Brain microvascular endothelial cell (primary cell): ENCODE results near the gene RRBP1.

Experiments
- DNase-seq: peaks from one replicate; pipeline ENCODE4 v3.0.0-alpha.2; 2020
- H3K27ac ChIP-seq: fragments of 250-450 bp; sonication (Bioruptor Pico); 2 replicates; pipeline ENCODE4 v1.5.1; 2020; ENCODE audit warnings: mild to moderate bottlenecking, moderate library complexity
- H3K27me3 ChIP-seq: fragments of 250-450 bp; sonication (Bioruptor Pico); replicated peaks from 2 replicates; pipeline ENCODE4 v1.5.1; 2020; ENCODE audit warnings: mild to moderate bottlenecking
- H3K36me3 ChIP-seq: fragments of 250-450 bp; sonication (Bioruptor Pico); replicated peaks from 2 replicates; pipeline ENCODE4 v1.5.1; 2020; ENCODE audit warnings: mild to moderate bottlenecking
- H3K4me3 ChIP-seq: 2 replicates; pipeline ENCODE4 v1.5.1; 2011; ENCODE audit warnings: low read depth, mild to moderate bottlenecking, control low read depth, low read length, moderate library complexity
- in situ Hi-C: cut with HindIII; loops from 2 replicates; pipeline ENCODE4 v1.10.0; 2017; ENCODE audit warnings: low sequenced_read_pairs, low pct_ligation_motif_present
- TF ChIP-seq, protein P1 (sequence below): IDR thresholded peaks from 2 replicates; pipeline ENCODE4 v1.5.1; 2011; ENCODE audit warnings: low read depth, mild to moderate bottlenecking, moderate library complexity, low read length, control low read depth, inconsistent platforms; ENCODE audit errors: missing control alignments

RRBP1 gene

DNA sequence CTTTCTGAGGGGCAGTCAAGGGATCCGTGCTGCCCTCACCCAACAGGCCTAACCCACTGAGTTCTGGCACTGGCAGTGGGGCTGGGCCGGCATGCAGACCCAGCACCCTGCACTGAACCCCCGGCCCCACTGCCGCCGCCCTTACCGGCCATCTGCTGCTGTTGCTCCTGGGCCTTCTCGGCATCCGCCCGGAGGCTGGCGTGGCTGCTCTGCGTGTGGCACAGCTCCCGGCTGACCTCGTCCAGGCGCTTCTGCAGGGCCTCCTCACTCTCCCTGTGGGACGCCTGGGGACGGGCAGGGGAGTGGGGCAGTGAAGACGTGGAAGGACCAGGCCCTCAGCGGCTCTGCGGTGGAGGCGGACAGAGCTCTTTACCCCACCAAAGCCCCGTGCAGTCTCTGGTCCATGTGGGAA is 52.4 kb downstream of the RRBP1 start:
- Histone ChIP-seq H3K36me3 (peaks cover 98% of the 10 kb centered on the region), H3K4me3 (no peak overlapping the region), H3K27me3 (no peaks in the 10 kb centered on the region), H3K27ac (no peak overlapping the region)
- no peak for DNase-seq
- TF ChIP-seq, protein P1, sequence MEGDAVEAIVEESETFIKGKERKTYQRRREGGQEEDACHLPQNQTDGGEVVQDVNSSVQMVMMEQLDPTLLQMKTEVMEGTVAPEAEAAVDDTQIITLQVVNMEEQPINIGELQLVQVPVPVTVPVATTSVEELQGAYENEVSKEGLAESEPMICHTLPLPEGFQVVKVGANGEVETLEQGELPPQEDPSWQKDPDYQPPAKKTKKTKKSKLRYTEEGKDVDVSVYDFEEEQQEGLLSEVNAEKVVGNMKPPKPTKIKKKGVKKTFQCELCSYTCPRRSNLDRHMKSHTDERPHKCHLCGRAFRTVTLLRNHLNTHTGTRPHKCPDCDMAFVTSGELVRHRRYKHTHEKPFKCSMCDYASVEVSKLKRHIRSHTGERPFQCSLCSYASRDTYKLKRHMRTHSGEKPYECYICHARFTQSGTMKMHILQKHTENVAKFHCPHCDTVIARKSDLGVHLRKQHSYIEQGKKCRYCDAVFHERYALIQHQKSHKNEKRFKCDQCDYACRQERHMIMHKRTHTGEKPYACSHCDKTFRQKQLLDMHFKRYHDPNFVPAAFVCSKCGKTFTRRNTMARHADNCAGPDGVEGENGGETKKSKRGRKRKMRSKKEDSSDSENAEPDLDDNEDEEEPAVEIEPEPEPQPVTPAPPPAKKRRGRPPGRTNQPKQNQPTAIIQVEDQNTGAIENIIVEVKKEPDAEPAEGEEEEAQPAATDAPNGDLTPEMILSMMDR: no peak
- in situ Hi-C loops: no loop called here

DNA sequence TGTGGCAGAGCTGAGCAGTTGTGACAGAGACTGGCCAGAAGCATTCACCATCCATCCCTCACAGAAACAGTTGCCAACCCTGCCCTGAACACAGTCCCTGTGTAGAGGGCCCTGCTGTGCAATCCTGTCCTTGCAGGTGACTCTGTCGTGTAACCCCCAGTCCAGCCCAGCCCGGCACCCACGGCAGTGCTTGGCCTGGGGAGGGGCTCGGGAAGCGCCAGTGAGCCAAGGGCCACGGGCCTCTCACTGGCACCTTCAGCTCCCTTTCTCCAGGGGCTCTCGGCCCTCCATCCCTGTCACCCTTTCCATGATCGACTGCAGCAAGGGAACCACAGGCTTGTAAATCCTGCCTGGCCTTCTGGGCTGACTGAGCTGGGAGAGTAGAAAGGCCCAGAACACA is 53.0 kb downstream of the RRBP1 start:
- in situ Hi-C loops: no loop called here
- Histone ChIP-seq H3K27me3 (no peaks in the 10 kb centered on the region), H3K4me3 (no peak overlapping the region), H3K27ac (no peak overlapping the region), H3K36me3 (peaks cover 98% of the 10 kb centered on the region)
- TF ChIP-seq, protein P1: no peak
- DNase-seq: no peak

DNA sequence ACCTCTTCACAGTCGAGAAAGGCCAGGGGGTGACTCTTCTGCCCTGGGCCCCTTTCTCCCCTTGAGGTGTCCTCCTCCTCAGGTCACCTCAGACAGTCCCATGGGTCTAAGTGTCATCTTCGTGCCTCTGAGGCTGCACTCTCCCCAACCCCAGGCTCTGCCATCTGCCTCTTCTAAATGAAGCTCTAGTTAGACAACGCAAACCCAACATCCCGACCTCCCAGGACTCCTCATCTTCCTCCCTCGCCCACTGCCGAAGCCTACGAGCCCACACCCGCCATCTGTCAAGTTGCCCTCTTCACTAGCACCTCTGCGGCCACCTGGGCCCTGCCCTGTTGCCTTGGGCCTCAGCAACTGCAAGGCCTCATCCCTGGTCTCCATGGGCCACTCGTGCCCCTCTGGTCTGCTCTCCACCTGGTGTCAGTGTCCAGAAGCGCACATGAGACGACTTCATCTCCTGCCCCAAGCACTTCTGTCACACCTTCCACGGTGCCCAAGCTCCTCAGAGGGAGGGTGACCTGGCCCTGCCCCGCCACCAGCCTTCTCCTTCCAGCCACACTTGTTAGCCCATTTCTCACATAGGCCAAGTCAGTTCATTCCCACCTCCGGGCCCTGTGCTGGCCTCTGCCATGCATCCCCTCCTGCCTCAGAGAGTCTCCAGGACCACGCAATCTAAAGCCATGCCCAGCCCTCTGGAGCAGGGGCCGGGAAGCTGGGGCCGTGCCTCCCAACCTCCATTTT is 53.8 kb downstream of the RRBP1 start:
- TF ChIP-seq, protein P1: peak; percentile 25
- in situ Hi-C loops: no loop called here
- H3K36me3 ChIP-seq: peaks cover 97% of the 10 kb centered on the region

DNA sequence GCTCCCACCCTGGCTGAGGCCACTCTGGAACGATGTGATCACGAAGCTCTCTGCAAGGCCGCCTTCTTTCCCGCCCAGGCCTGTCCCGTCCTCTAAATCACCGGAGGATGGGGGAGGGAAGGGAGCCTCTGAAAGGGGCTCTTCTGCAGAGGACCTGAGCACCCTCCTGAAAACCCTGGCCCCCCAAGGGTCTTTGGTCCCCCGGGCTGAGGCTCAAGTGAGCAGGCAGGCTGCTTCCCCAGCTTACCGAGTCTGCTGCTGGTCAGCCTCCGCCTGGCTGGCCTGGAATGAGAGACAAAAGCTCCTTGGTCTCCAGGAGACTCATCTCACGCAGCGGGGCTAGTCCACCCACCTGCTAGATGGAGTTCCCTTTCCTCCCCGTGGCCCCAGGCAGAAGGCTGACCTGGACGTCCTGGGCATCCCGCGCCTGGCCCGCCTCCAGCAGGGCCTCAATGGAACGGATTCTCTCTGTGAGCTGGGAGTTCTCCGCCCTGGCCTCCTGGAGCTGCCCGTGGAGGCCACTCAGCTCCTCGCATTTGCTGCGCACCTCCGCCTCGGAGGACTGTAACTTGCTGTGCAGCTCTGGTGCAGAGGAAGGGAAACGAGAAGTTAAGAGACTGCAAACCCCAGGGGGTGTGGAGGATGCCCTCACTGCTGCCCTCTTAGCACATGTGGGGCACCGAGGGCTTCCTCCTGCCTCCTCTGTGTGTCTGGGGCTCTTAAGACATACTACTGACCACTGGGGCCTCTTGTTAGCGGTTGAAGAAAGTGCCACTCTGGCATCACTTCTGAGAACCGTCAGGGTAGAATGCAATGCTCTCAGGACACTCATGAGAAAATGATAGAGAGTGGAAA is 54.7 kb downstream of the RRBP1 start:
- in situ Hi-C loops: no loop called here
- Histone ChIP-seq H3K4me3 (no peak overlapping the region), H3K36me3 (peaks cover 97% of the 10 kb centered on the region), H3K27me3 (no peaks in the 10 kb centered on the region), H3K27ac (no peak overlapping the region)
- TF ChIP-seq, protein P1: no peak
- no peak for DNase-seq

More for the DNA sequence above, 53.8 kb downstream of the RRBP1 start:
- Histone ChIP-seq H3K27ac (no peak overlapping the region), H3K4me3 (no peak overlapping the region), H3K27me3 (no peaks in the 10 kb centered on the region)
- DNase-seq: no peak

DNA sequence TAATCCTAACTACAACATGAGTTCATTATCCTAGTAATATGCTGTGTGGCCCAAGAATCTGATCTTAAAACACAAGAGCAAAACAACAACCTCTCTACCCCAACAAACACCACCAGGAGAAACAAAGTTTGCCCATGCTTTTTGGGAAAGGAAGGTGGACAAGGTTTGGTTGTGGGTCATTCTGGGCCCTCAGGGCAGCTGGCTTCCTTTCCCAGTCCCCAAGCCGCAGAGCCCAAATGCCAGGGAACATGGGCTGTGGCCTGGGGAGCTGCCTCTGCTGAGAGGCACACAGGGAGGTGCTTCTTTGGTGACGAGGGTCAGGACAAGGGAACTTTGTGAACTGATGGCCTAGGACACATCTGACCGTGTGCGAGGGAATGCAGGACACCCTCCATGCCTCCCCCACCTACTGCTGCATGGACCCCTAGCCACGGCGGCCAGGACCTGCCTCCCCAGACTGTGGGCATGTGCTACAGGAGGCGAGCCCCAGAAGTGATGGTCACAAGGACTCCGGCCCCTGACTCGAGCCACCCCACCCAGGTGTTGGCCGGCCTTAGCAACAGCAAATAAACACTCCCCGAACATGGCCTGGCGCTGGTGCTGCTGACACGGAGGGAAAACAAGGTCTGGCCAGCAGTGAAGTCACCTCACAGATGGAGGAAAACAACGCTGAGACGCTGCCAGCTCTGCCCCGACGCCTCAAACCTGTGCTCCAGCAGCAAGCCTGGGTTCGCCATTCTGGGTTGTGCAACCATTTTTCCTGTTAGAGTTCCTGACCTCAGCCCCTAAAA is 55.6 kb downstream of the RRBP1 start:
- in situ Hi-C loops: no loop called here
- Histone ChIP-seq H3K36me3 (peaks cover 97% of the 10 kb centered on the region), H3K27ac (no peak overlapping the region), H3K27me3 (no peaks in the 10 kb centered on the region), H3K4me3 (no peak overlapping the region)
- TF ChIP-seq, protein P1: no peak
- no peak for DNase-seq
